ENCODE measurements around the gene SIVA1. TPM values are rescaled to one million over a fixed set of nuclear protein-coding genes. Genes with fewer than 3 reads are reported as not detected.

The SIVA1 gene
- total RNA-seq, 1 experiment from 2014 or later: 169 TPM

- H3K27me3 ChIP-seq: no peaks in the 10 kb centered on the region
- no peak for DNase-seq
- peak overlapping the region; percentile 76 for H3K4me3 ChIP-seq
- H3K9me3 ChIP-seq: no peaks in the 10 kb centered on the region
- peaks cover 15% of the 10 kb centered on the region for H3K36me3 ChIP-seq
These were observed 723 bp downstream of the SIVA1 start for GRCh38 chr14:104753528-104754212.

GRCh38 chr14:104754213-104754851 lies 1.4 kb downstream of the SIVA1 start:
- Histone ChIP-seq H3K36me3 (peaks cover 15% of the 10 kb centered on the region), H3K9me3 (no peaks in the 10 kb centered on the region), H3K27me3 (no peaks in the 10 kb centered on the region), H3K4me3 (peak overlapping the region; percentile 76)
- DNase-seq: no peak

- H3K36me3 ChIP-seq: peaks cover 15% of the 10 kb centered on the region
- no peak overlapping the region for H3K4me3 ChIP-seq
- H3K9me3 ChIP-seq: no peaks in the 10 kb centered on the region
- no peak for DNase-seq
- H3K27me3 ChIP-seq: no peaks in the 10 kb centered on the region
These were observed 2.7 kb downstream of the SIVA1 start for GRCh38 chr14:104755621-104756020.

- Histone ChIP-seq H3K27me3 (no peaks in the 10 kb centered on the region), H3K36me3 (peaks cover 16% of the 10 kb centered on the region), H3K4me3 (no peak overlapping the region), H3K9me3 (no peaks in the 10 kb centered on the region)
- no peak for DNase-seq
These were observed 3.7 kb downstream of the SIVA1 start for GRCh38 chr14:104756477-104757237.

- no peaks in the 10 kb centered on the region for H3K9me3 ChIP-seq
- no peaks in the 10 kb centered on the region for H3K27me3 ChIP-seq
- no peak for DNase-seq
- H3K4me3 ChIP-seq: no peak overlapping the region
- H3K36me3 ChIP-seq: peaks cover 21% of the 10 kb centered on the region
These were observed 4.3 kb downstream of the SIVA1 start for GRCh38 chr14:104757238-104757585.

GRCh38 chr14:104757681-104758392 lies 4.9 kb downstream of the SIVA1 start:
- Histone ChIP-seq H3K27me3 (no peaks in the 10 kb centered on the region), H3K4me3 (no peak overlapping the region), H3K36me3 (peaks cover 21% of the 10 kb centered on the region), H3K9me3 (no peaks in the 10 kb centered on the region)
- no peak for DNase-seq

- peaks cover 21% of the 10 kb centered on the region for H3K36me3 ChIP-seq
These were observed 6.3 kb downstream of the SIVA1 start for GRCh38 chr14:104758981-104759969.

GRCh38 chr14:104765517-104765916 lies 12.6 kb downstream of the SIVA1 start:
- Histone ChIP-seq H3K4me3 (no peak overlapping the region), H3K9me3 (no peaks in the 10 kb centered on the region; the same call in 1 of the 2 replicates), H3K36me3 (peaks cover 6% of the 10 kb centered on the region), H3K27me3 (no peaks in the 10 kb centered on the region)
- DNase-seq: no peak

More at GRCh38 chr14:104758981-104759969, 6.3 kb downstream of the SIVA1 start:
- Histone ChIP-seq H3K4me3 (no peak overlapping the region), H3K27me3 (no peaks in the 10 kb centered on the region), H3K9me3 (no peaks in the 10 kb centered on the region)
- DNase-seq: no peak

GRCh38 chr14:104766256-104766862 lies 13.4 kb downstream of the SIVA1 start:
- DNase-seq: no peak
- Histone ChIP-seq H3K9me3 (no peaks in the 10 kb centered on the region; the same call in none of the 2 replicates), H3K27me3 (no peaks in the 10 kb centered on the region), H3K4me3 (no peak overlapping the region), H3K36me3 (peaks cover 12% of the 10 kb centered on the region)

- no peaks in the 10 kb centered on the region for H3K27me3 ChIP-seq
- no peaks in the 10 kb centered on the region; the same call in none of the 2 replicates for H3K9me3 ChIP-seq
- no peak for DNase-seq
- peaks cover 13% of the 10 kb centered on the region for H3K36me3 ChIP-seq
- no peak overlapping the region for H3K4me3 ChIP-seq
These were observed 14.1 kb downstream of the SIVA1 start for GRCh38 chr14:104766863-104767633.

- Histone ChIP-seq H3K9me3 (no peaks in the 10 kb centered on the region; the same call in none of the 2 replicates), H3K36me3 (peaks cover 17% of the 10 kb centered on the region), H3K4me3 (no peak overlapping the region), H3K27me3 (no peaks in the 10 kb centered on the region)
- DNase-seq: no peak
These were observed 14.6 kb downstream of the SIVA1 start for GRCh38 chr14:104767634-104767918.

GRCh38 chr14:104768437-104769323 lies 15.7 kb downstream of the SIVA1 start:
- Histone ChIP-seq H3K4me3 (no peak overlapping the region), H3K27me3 (no peaks in the 10 kb centered on the region), H3K9me3 (no peaks in the 10 kb centered on the region; the same call in none of the 2 replicates), H3K36me3 (peaks cover 21% of the 10 kb centered on the region)
- peak; percentile 67 for DNase-seq

- DNase-seq: no peak
- H3K36me3 ChIP-seq: peaks cover 21% of the 10 kb centered on the region
- H3K9me3 ChIP-seq: no peaks in the 10 kb centered on the region; the same call in none of the 2 replicates
- no peak overlapping the region for H3K4me3 ChIP-seq
- H3K27me3 ChIP-seq: no peaks in the 10 kb centered on the region
These were observed 16.6 kb downstream of the SIVA1 start for GRCh38 chr14:104769324-104770071.

All from MG63 (cell line).